Osteoblast (primary cell): Measurements from ENCODE around the gene STK33. TPM values are rescaled to one million over a fixed set of nuclear protein-coding genes. Genes with fewer than 3 reads are reported as not detected.
A peak's percentile ranks its signal among the peaks of the same experiment; 100 is the strongest.

Experiments used
- DNase-seq: peaks from one replicate; pipeline ENCODE4 v3.0.0; 2011; ENCODE audit warnings: low spot score, mixed read lengths; ENCODE audit not compliant: insufficient read length; ENCODE audit errors: missing footprints
- H2AFZ ChIP-seq: 2 replicates; pipeline ENCODE4 v1.6.0; 2011; ENCODE audit warnings: mild to moderate bottlenecking, low read length
- H3K27ac ChIP-seq: 2 replicates; pipeline ENCODE4 v1.5.1; 2011; ENCODE audit warnings: mild to moderate bottlenecking, low read depth, low read length, moderate library complexity
- H3K27me3 ChIP-seq: 2 replicates; pipeline ENCODE4 v1.6.0; 2012; ENCODE audit warnings: mild to moderate bottlenecking, control low read depth, inconsistent platforms, low read length, moderate library complexity; ENCODE audit not compliant: insufficient read depth
- H3K36me3 ChIP-seq: 2 replicates; pipeline ENCODE4 v1.5.1; 2011; ENCODE audit warnings: mild to moderate bottlenecking, low read length, control low read depth, moderate library complexity; ENCODE audit not compliant: insufficient read depth
- H3K4me1 ChIP-seq: 2 replicates; pipeline ENCODE4 v1.5.1; 2011; ENCODE audit warnings: mild to moderate bottlenecking, low read length, control low read depth, moderate library complexity; ENCODE audit not compliant: insufficient read depth
- H3K4me2 ChIP-seq: 2 replicates; pipeline ENCODE4 v1.6.0; 2011; ENCODE audit warnings: mild to moderate bottlenecking, low read length; ENCODE audit not compliant: insufficient read depth
- H3K4me3 ChIP-seq: fragments of 200-600 bp; sonication (generic); 3 replicates; pipeline ENCODE4 v1.5.1; 2012; ENCODE audit warnings: mild to moderate bottlenecking, low read length, inconsistent platforms; ENCODE audit not compliant: insufficient read depth
- H3K79me2 ChIP-seq: 2 replicates; pipeline ENCODE4 v1.6.0; 2012; ENCODE audit warnings: mild to moderate bottlenecking, low read length, control low read depth, inconsistent platforms; ENCODE audit not compliant: insufficient read depth
- H3K9me3 ChIP-seq: 2 replicates; pipeline ENCODE4 v1.5.1; 2011; ENCODE audit warnings: low read depth, low read length, control low read depth
- H4K20me1 ChIP-seq: 2 replicates; pipeline ENCODE4 v1.6.0; 2012; ENCODE audit warnings: mild to moderate bottlenecking, low read length, control low read depth; ENCODE audit not compliant: insufficient read depth
- small RNA-seq: library from RNA; depleted of rRNA; stranded (forward); fragments of <200 nt; gene quantifications from one replicate; pipeline ENCODE3, GENCODE V24; 2012
- total RNA-seq: library from RNA; depleted of rRNA; stranded (reverse); fragments of >200 nt; gene quantifications from 2 replicates; pipeline ENCODE4 v1.2.3, GENCODE V29; 2012
- TF ChIP-seq, protein P1 (sequence below): IDR thresholded peaks from 2 replicates; pipeline ENCODE4 v1.5.1; 2011; ENCODE audit warnings: mild to moderate bottlenecking, low read depth, low read length, moderate library complexity; ENCODE audit errors: extremely low read depth

STK33 gene
- total RNA-seq, 1 donor = 0.72 TPM

DNA sequence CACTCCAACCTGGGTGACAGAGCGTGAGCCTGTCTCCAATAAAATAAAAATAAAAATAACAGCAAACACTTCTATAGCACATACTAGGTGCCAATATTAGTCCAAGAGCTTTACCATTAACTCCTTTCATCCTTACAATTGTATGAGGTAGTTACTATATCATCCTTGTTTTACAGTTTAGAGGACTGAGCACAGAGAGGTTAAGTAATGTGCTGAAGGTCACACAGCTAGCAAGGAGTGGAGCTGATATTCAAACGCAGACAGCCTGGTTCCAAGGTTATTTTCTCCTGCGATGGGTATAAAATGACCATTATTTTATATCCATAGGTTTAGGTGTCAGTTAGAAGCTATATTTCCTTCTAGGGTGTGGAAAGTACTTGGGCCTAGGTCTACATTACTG lies 249.7 kb downstream of the STK33 start:
- DNase-seq = no peak
- H3K4me3 ChIP-seq = no peak overlapping the region
- peaks cover 7% of the 10 kb centered on the region for H3K27me3 ChIP-seq
- no peaks in the 10 kb centered on the region for H3K36me3 ChIP-seq
- no peaks in the 10 kb centered on the region for H3K79me2 ChIP-seq
- no peaks in the 10 kb centered on the region for H3K9me3 ChIP-seq
- TF ChIP-seq, protein P1, sequence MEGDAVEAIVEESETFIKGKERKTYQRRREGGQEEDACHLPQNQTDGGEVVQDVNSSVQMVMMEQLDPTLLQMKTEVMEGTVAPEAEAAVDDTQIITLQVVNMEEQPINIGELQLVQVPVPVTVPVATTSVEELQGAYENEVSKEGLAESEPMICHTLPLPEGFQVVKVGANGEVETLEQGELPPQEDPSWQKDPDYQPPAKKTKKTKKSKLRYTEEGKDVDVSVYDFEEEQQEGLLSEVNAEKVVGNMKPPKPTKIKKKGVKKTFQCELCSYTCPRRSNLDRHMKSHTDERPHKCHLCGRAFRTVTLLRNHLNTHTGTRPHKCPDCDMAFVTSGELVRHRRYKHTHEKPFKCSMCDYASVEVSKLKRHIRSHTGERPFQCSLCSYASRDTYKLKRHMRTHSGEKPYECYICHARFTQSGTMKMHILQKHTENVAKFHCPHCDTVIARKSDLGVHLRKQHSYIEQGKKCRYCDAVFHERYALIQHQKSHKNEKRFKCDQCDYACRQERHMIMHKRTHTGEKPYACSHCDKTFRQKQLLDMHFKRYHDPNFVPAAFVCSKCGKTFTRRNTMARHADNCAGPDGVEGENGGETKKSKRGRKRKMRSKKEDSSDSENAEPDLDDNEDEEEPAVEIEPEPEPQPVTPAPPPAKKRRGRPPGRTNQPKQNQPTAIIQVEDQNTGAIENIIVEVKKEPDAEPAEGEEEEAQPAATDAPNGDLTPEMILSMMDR = no peak
- no peak overlapping the region for H3K4me2 ChIP-seq
- no peaks in the 10 kb centered on the region for H4K20me1 ChIP-seq
- no peaks in the 10 kb centered on the region for H3K4me1 ChIP-seq
- no peak overlapping the region for H2AFZ ChIP-seq
- no peak overlapping the region for H3K27ac ChIP-seq

DNA sequence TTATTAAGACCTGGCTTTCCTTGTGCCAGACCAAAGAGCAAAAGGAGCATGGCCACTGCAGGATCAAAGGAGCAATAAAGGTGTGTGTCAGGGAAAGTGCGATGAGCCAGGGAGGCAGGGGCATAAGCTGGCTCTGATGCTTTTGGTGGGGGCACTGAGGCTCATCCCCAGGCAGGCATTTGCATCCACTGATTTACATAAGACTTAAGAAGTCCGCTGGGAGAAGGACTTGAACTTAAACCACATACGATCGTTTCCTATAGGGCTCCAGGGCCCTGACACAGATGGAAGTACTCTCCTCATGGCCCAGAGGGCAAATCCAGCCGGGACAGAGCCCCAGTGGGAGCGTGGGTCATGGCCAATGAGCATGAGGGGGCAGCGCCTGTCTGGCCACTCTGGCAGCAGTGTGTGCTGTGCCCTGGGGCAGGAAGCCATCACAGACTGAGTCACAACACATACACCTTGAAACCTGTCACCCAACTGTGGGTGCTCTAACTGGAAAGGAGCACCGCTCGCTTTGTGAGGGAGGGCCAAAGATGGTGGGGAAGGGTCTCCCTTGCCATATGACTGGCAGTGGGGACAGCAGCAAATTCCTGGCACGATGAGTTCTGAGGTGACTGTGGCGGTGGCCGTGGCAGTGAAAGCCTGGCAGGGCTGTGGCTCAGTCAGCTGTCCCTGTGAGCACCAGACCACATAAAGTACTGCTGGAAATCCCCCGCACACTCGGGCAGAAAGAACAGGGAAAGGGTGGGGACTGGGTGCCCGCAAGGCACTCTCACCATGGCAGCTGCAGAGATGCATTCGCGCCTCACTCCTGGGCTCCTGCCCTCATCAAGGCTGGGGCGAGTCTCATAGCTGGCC lies 251.0 kb downstream of the STK33 start:
- Histone ChIP-seq H4K20me1 (no peaks in the 10 kb centered on the region), H3K27ac (no peak overlapping the region), H3K4me1 (no peaks in the 10 kb centered on the region), H3K27me3 (peaks cover 7% of the 10 kb centered on the region), H3K4me3 (no peak overlapping the region), H2AFZ (no peak overlapping the region), H3K79me2 (no peaks in the 10 kb centered on the region), H3K9me3 (no peaks in the 10 kb centered on the region), H3K36me3 (no peaks in the 10 kb centered on the region), H3K4me2 (no peak overlapping the region)
- no peak for DNase-seq
- TF ChIP-seq, protein P1 = no peak

DNA sequence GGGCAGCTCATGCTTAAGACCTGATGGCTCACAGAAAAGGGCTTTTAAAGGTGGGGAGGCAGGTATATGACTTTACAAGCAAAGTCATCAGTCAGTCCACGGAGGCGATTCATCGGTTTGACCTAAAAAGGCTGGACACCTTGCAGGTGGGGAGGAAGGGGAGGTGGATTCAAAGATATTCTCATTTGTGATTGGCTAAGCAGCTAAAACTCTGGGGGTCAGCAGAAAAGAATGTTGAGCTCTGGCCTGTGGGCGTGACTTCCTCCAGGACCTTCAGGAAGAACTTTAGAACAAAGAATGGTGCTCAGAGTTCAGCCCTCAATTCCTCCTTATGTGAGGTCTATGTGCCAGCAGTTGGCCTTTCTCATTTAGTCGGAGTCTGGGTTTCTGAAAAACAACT lies 252.0 kb downstream of the STK33 start:
- peak; percentile 52 for DNase-seq
- no peak overlapping the region for H2AFZ ChIP-seq
- H3K4me1 ChIP-seq = no peaks in the 10 kb centered on the region
- H3K79me2 ChIP-seq = no peaks in the 10 kb centered on the region
- H3K9me3 ChIP-seq = no peaks in the 10 kb centered on the region
- no peak overlapping the region for H3K4me3 ChIP-seq
- H4K20me1 ChIP-seq = no peaks in the 10 kb centered on the region
- H3K27ac ChIP-seq = no peak overlapping the region
- TF ChIP-seq, protein P1 = no peak
- no peaks in the 10 kb centered on the region for H3K36me3 ChIP-seq
- H3K4me2 ChIP-seq = no peak overlapping the region
- H3K27me3 ChIP-seq = peaks cover 7% of the 10 kb centered on the region

Small RNAs within 50 kb of the gene (small RNA-seq; reads per million reads assigned to genes)
- gene RF00601 = not detected

Other genes starting within 250 kb of the STK33 start
- 9.0 and 10.9 TPM in 2 replicates for gene TRIM66, start 88.4 kb upstream of the STK33 start, total RNA-seq
- gene RPL27A, start 88.6 kb upstream of the STK33 start, total RNA-seq = 710 and 869 TPM in 2 replicates